Ectodermal cell (in vitro differentiated cells): ENCODE measurements around the gene HGF.
"Not testable (repeated sequence)": the region's sequence is repeated elsewhere in the genome, so short reads cannot be mapped to it uniquely, and the experiment has no call there.

ENCODE experiments used
- H3K27ac ChIP-seq: 2 replicates; pipeline ENCODE4 v1.7.0; 2013; ENCODE audit warnings: mild to moderate bottlenecking, low read depth, low read length; ENCODE audit not compliant: insufficient read depth, poor library complexity, severe bottlenecking
- H3K27me3 ChIP-seq: 2 replicates; pipeline ENCODE4 v1.7.0; 2013; ENCODE audit warnings: mild to moderate bottlenecking, low read length; ENCODE audit not compliant: insufficient read depth, control insufficient read depth, poor library complexity, severe bottlenecking
- H3K36me3 ChIP-seq: one replicate; pipeline ENCODE4 v1.7.0; 2013; ENCODE audit warnings: low read length; ENCODE audit not compliant: control insufficient read depth, insufficient read depth
- H3K4me1 ChIP-seq: one replicate; pipeline ENCODE4 v1.7.0; 2013; ENCODE audit warnings: low read length; ENCODE audit not compliant: control insufficient read depth, insufficient read depth
- H3K4me3 ChIP-seq: 2 replicates; pipeline ENCODE4 v1.7.0; 2013; ENCODE audit warnings: low read depth, low read length, control low read depth; ENCODE audit not compliant: insufficient read depth
- H3K9me3 ChIP-seq: 2 replicates; pipeline ENCODE4 v1.7.0; 2013; ENCODE audit warnings: mild to moderate bottlenecking, low read length, moderate library complexity; ENCODE audit not compliant: control insufficient read depth
- WGBS, 2 experiments: methylation state at CpG; one replicate each; pipeline ENCODE4 v1.1.7; 2013; ENCODE audit warnings: missing lambda C conversion rate in 2 of 2; 5-methylcytosine and 5-hydroxymethylcytosine counted together

The HGF gene

GRCh38 chr7:81725003-81725811, 44.6 kb downstream of the HGF start:
- no peak overlapping the region for H3K27ac ChIP-seq

GRCh38 chr7:81722250-81722649, 47.6 kb downstream of the HGF start:
- WGBS, 2 experiments, result 89 to 93% methylated on average over 8 of the region's 8 CpGs
- H3K36me3 ChIP-seq, H3K27ac ChIP-seq, H3K27me3 ChIP-seq, H3K4me1 ChIP-seq, H3K9me3 ChIP-seq, H3K4me3 ChIP-seq: not testable (repeated sequence)

More at GRCh38 chr7:81725003-81725811, 44.6 kb downstream of the HGF start:
- Histone ChIP-seq H3K4me3 (no peak overlapping the region), H3K36me3 (no peaks in the 10 kb centered on the region), H3K27me3 (no peaks in the 10 kb centered on the region), H3K9me3 (no peaks in the 10 kb centered on the region), H3K4me1 (no peaks in the 10 kb centered on the region)
- 91 to 94% methylated on average over 1 to 2 of the region's 2 CpGs for WGBS, 2 experiments

GRCh38 chr7:81721437-81721836, 48.4 kb downstream of the HGF start:
- H3K4me1 ChIP-seq, result no peaks in the 10 kb centered on the region
- WGBS, 2 experiments, result 95 to 100% methylated on average over 1 to 2 of the region's 2 CpGs

GRCh38 chr7:81719865-81720264, 50.0 kb downstream of the HGF start:
- Histone ChIP-seq H3K27me3 (no peaks in the 10 kb centered on the region), H3K9me3 (no peaks in the 10 kb centered on the region), H3K4me1 (no peaks in the 10 kb centered on the region), H3K4me3 (no peak overlapping the region), H3K27ac (no peak overlapping the region), H3K36me3 (no peaks in the 10 kb centered on the region)

More at GRCh38 chr7:81721437-81721836, 48.4 kb downstream of the HGF start:
- no peak overlapping the region for H3K27ac ChIP-seq
- H3K36me3 ChIP-seq, result no peaks in the 10 kb centered on the region
- H3K27me3 ChIP-seq, result no peaks in the 10 kb centered on the region
- no peaks in the 10 kb centered on the region for H3K9me3 ChIP-seq
- H3K4me3 ChIP-seq, result no peak overlapping the region

GRCh38 chr7:81715984-81716588, 53.8 kb downstream of the HGF start:
- Histone ChIP-seq H3K9me3 (no peaks in the 10 kb centered on the region), H3K4me3 (no peak overlapping the region), H3K27me3 (no peaks in the 10 kb centered on the region), H3K27ac (no peak overlapping the region), H3K4me1 (no peaks in the 10 kb centered on the region), H3K36me3 (no peaks in the 10 kb centered on the region)
- WGBS, 2 experiments, result 89 to 95% methylated on average over 4 of the region's 5 CpGs

GRCh38 chr7:81714306-81714705, 55.5 kb downstream of the HGF start:
- Histone ChIP-seq H3K36me3 (no peaks in the 10 kb centered on the region), H3K27me3 (no peaks in the 10 kb centered on the region), H3K9me3 (no peaks in the 10 kb centered on the region), H3K4me1 (no peaks in the 10 kb centered on the region), H3K4me3 (no peak overlapping the region), H3K27ac (no peak overlapping the region)
- WGBS, 2 experiments, result no CpG with 5 or more reads among the region's 1 CpG

- Histone ChIP-seq H3K36me3 (no peaks in the 10 kb centered on the region), H3K9me3 (no peaks in the 10 kb centered on the region), H3K27ac (no peak overlapping the region), H3K27me3 (no peaks in the 10 kb centered on the region), H3K4me1 (no peaks in the 10 kb centered on the region), H3K4me3 (no peak overlapping the region)
- 100% methylated on average over 1 of the region's 1 CpG for WGBS, 2 experiments
These were observed 59.1 kb downstream of the HGF start for GRCh38 chr7:81710751-81711150.

- Histone ChIP-seq H3K4me1 (no peaks in the 10 kb centered on the region), H3K27me3 (no peaks in the 10 kb centered on the region), H3K4me3 (no peak overlapping the region), H3K9me3 (no peaks in the 10 kb centered on the region), H3K36me3 (no peaks in the 10 kb centered on the region), H3K27ac (no peak overlapping the region)
- 90 to 92% methylated on average over 5 of the region's 5 CpGs for WGBS, 2 experiments
These were observed 60.0 kb downstream of the HGF start for GRCh38 chr7:81709836-81710235.

GRCh38 chr7:81707966-81708365, 61.9 kb downstream of the HGF start:
- no peaks in the 10 kb centered on the region for H3K4me1 ChIP-seq
- no peaks in the 10 kb centered on the region for H3K27me3 ChIP-seq
- H3K27ac ChIP-seq, result no peak overlapping the region
- no peak overlapping the region for H3K4me3 ChIP-seq
- H3K36me3 ChIP-seq, result no peaks in the 10 kb centered on the region
- no peaks in the 10 kb centered on the region for H3K9me3 ChIP-seq

- WGBS, 2 experiments, result 92 to 100% methylated on average over 2 to 4 of the region's 4 CpGs
- H3K27ac ChIP-seq, result no peak overlapping the region
- no peaks in the 10 kb centered on the region for H3K4me1 ChIP-seq
- no peaks in the 10 kb centered on the region for H3K36me3 ChIP-seq
- H3K9me3 ChIP-seq, result no peaks in the 10 kb centered on the region
- no peaks in the 10 kb centered on the region for H3K27me3 ChIP-seq
- no peak overlapping the region for H3K4me3 ChIP-seq
These were observed 62.7 kb downstream of the HGF start for GRCh38 chr7:81707196-81707595.
